HG03097 (cell line): ENCODE data around the gene SPTLC1.

Source experiments
- ATAC-seq: cut with Tn5 transposase; IDR thresholded peaks from one replicate; pipeline ENCODE4 v1.9.1; 2021; ENCODE audit not compliant: unreplicated experiment, low FRiP score

The SPTLC1 gene

DNA sequence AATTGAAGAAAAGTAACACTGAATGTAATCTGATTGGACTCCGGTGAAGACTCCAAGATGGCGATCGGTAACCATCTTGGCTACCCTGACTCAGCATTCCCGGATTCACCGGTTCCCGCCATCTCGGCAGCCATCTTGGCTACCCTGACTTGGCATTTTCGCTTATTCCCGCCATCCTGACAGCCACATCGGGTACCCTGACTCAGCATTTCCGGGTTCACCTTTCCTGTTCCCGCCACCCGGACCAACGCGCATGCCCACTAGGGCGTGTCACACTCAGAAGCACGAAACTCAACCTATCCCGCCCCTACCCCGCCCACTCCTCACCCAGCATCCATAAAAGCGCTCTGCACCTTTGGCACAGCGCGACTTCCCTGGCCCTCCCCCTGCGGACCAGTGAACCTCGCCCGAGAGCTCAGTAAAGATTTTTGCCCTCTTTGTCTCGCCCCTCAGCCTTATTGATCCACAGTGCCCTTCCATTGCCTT, 17.2 kb downstream of the SPTLC1 start:
- ATAC-seq = no peak

DNA sequence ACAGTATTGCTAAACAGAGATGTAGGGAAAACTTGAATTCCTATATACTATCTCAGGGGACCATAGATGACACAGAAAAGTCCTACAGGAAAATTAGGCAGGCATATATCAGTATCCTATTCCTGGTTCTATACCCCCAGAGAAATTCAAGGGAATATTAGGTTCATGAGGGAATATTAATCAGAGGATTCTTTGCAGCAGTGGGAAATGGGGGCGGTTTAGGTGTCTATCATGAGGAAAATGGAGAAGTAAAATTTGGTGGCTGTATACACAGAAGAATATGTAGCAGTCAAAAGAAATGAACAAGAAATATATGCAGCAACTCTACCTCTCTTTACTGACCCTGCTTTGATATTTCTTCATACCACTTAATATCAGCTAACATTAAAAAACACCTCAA, 20.0 kb downstream of the SPTLC1 start:
- ATAC-seq = no peak

GRCh38 chr9:92094655-92095054, 20.6 kb downstream of the SPTLC1 start:
- no peak for ATAC-seq

DNA sequence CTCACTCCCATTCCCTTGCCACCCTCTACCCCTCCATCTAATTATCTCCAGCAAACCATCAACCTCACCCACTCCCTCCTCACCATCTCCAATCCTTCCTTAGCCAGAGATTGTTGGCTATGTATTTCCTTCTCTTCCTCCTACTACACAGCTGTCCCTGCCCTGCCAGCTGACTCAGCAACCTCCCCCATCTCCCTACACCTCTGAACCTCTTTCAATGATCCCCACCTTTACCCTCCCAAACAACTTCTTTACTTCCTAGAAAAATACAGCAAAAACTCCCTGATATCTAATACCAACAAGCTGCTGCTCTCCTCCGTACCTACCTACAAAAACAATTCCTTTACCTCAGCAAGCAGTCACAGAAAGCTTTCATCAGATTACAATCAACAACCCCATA, 37.3 kb downstream of the SPTLC1 start:
- no peak for ATAC-seq

GRCh38 chr9:92071634-92072033, 43.6 kb downstream of the SPTLC1 start:
- ATAC-seq = no peak

GRCh38 chr9:92066168-92066567, 49.0 kb downstream of the SPTLC1 start:
- no peak for ATAC-seq

DNA sequence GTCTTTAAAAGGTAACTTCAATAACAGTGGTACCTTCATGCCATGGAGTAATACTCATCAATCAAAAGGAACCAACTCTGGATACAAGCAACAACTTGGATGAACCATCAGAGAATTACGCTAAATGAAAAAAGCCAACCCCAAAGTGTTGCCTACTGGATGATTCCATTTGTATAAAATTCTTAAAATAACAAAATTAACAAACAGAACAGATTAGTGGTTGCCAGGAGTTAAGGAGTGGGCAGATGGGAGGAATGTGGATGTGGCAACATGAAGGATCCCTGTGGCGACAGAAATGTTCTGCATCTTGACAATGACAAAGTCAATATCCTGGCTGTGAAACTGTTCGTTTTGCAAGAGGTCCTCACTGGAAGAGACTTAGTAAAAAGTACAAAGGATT, 50.5 kb downstream of the SPTLC1 start:
- no peak for ATAC-seq

DNA sequence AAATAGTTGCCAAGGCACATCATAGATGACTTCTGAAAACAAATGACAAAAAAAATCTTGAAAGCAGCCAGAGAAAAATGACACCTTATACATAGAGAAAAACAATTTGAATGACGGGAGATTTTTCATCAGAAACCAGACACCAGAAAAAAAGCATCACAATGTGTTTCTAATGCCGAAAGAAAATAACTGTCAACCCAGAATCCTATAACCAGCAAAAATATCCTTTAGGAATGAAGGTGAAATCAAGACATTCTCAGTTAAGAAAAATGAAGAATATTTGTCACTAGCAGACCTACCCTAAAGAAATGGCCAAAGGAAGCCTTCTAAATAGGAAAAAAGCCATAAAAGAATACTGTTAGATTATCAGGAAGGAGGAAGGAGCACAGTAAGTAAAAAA, 54.0 kb downstream of the SPTLC1 start:
- no peak for ATAC-seq

- no peak for ATAC-seq
Measured at GRCh38 chr9:92059661-92060060, 55.6 kb downstream of the SPTLC1 start.

GRCh38 chr9:92058723-92059444, 56.3 kb downstream of the SPTLC1 start:
- ATAC-seq = no peak

DNA sequence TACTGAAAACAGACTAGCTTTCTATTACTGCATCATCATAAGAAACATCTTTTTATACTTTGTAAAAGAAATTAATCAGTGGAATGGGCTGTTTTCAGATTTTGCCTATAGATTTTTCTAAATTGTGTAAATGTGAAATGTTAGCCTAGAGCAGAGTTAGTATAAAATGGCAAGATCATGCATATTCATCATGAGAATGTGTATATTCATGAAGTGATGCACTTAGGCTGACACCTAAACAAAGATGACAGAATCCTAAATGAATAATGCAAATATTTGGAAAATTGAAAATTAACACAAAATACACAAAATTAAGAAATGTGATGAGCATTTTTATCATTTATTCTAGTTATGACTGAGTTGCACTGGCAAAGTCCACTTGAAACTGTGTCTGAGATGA, 57.2 kb downstream of the SPTLC1 start:
- ATAC-seq = no peak

- ATAC-seq = no peak
Measured at GRCh38 chr9:92057226-92057625, 58.0 kb downstream of the SPTLC1 start.

- no peak for ATAC-seq
Measured at GRCh38 chr9:92055624-92056023, 59.6 kb downstream of the SPTLC1 start.

DNA sequence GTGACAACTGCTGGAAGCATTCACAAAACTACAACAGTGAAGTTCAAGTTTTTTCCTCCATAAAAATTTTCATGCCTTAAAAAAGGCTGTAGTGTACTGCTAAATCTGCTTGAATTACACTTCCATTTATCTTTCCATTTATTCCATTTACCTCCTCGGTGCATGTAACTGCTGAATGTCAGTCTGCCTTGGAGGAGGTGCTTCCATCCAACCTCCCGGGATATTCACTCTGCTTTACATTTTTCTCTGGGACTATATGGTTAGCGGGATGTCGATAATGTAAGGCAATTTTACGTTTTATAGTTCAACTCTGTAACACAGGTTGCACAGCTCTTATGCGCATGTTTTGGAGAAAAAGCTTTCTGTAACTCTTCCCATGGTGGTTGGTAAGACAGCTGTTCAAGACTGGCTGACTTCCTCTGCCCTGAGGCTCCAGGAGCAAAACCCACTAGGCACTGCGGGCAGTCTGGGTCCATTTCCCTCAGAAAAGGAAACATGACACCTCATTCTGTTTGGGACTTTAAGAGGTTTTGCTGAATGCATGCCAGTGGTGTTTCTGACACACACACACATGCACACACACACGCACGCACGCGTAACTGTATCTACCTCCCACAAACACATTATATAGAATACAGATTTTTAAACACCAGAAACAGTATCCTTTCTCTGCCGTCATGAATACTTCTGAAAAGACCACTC, 66.1 kb downstream of the SPTLC1 start:
- no peak for ATAC-seq

DNA sequence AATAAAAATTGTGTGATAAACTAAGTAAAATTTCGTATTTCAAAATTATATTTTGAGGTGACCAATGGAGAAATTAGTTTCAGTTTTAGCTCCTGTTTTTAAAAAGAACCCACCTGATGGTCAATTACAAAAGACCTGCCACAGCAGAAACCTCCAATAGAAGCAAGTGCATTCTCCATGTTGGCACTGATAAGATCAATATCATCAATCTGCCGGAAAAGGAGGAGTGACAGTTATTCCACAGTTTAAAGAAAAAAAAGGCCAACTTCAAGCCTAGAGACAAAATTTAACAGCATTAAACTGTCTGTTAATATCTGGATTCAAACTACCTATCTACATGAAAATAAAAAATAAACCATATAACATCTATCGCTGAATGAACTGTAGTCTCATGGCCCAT, 67.7 kb downstream of the SPTLC1 start:
- ATAC-seq = no peak

DNA sequence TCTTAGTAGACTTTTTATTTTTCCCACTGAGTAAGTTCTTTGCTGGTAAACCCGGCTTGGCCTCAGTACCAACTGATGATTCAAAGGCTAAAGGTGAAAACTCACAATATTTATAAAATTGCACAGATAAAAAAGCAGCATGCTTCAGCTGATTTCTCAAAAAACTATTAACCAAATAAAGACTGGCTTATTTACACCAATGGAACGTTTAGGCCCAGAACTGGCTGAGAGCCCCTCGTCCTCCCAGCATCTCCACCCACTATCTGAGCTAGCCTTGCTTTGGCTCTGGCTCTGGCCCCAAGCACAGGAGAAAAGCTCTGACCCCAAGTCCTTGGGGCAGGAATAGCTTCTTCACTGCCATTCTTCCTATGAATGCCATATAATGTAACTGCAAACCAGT, 68.5 kb downstream of the SPTLC1 start:
- no peak for ATAC-seq

DNA sequence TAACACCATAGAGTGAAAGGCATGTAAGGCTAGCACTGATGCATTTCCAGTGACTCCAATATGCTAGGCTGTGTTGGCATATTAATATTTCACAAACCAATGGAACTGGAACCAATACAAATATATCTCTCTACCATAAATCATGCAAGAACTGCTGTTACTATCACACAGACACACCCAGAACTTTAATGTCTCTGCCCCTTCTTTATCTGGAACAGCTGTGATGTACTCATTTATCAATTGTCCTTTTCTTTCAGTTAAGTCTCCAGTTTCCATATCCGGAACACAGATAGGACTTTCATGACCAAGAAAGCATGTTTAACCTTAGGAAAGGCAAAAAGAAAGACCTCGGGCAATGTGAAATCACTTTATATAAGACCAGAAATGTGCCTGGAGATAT, 70.3 kb downstream of the SPTLC1 start:
- no peak for ATAC-seq

- ATAC-seq = no peak
Measured at GRCh38 chr9:92043002-92043401, 72.2 kb downstream of the SPTLC1 start.

DNA sequence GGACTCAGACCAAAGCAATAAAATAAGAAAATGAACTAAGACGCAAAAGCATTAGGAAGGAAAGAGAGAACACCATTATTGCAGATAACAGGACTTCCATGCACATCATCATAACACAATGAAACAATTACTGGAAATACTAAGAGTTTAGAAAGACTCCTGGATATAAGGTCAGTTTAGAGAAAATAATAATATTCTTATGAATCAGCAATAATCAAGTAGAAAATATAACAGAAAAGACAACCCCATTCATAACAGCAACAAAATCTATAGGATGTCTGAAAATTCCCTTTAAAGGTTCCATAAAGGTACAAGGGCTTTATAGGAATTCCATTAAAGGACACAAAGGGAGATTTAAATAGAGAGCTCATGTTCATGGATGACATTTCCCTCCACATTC, 73.0 kb downstream of the SPTLC1 start:
- ATAC-seq = no peak

GRCh38 chr9:92036756-92037155, 78.5 kb downstream of the SPTLC1 start:
- ATAC-seq = no peak

DNA sequence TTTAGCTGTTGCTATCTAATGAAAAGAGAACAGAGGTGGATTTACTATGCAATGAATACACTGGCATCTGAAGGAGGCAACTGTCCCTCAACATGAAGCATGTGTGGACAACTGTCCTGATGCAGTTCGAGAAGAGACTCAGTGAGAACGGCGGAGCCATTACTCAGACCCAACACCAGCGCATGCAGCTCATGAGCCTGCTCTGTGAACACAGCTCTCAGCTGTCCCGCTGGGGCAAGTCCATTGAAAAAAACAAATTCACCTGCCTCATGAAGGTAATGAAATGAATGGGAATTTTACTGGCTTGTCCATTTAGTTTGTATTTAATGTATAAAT, 78.8 kb downstream of the SPTLC1 start:
- no peak for ATAC-seq

GRCh38 chr9:92035687-92036410, 79.4 kb downstream of the SPTLC1 start:
- no peak for ATAC-seq
